Neural crest cell (in vitro differentiated cells): ENCODE results near the gene GBE1. TPM values are rescaled to one million over a fixed set of nuclear protein-coding genes. Genes with fewer than 3 reads are reported as not detected.

Experiments
- DNase-seq: peaks from one replicate; pipeline ENCODE4 v3.0.0; 2021; ENCODE audit warnings: low read depth, mixed read lengths, low spot score
- H3K27ac Mint-ChIP-seq: one replicate; pipeline ENCODE4 v1.8.0; 2021; ENCODE audit warnings: mild to moderate bottlenecking, mixed read lengths; ENCODE audit not compliant: unreplicated experiment
- H3K27me3 Mint-ChIP-seq: 2 replicates; pipeline ENCODE4 v1.8.0; 2021; ENCODE audit warnings: low read depth, mild to moderate bottlenecking, mixed read lengths
- H3K36me3 Mint-ChIP-seq: 2 replicates; pipeline ENCODE4 v1.8.0; 2021; ENCODE audit warnings: low read depth, mild to moderate bottlenecking, mixed read lengths
- H3K4me1 Mint-ChIP-seq: 2 replicates; pipeline ENCODE4 v1.8.0; 2021; ENCODE audit warnings: mixed read lengths
- H3K4me3 Mint-ChIP-seq: one replicate; pipeline ENCODE4 v1.8.0; 2021; ENCODE audit warnings: mild to moderate bottlenecking, mixed read lengths
- H3K9me3 Mint-ChIP-seq: 2 replicates; pipeline ENCODE4 v1.8.0; 2021; ENCODE audit warnings: mixed read lengths
- total RNA-seq: library from RNA; stranded (reverse); gene quantifications from 2 replicates; pipeline ENCODE4 v1.2.1, GENCODE V29; 2021
- TF ChIP-seq, protein P1 (sequence below): fragments of 200-600 bp; sonication (generic); conservative IDR thresholded peaks from 2 replicates; pipeline ENCODE4 v1.5.0; 2021; ENCODE audit warnings: antibody characterized with exemption, mild to moderate bottlenecking

The GBE1 gene
- total RNA-seq, 1 donor from 2014 or later = 16.8 TPM

DNA sequence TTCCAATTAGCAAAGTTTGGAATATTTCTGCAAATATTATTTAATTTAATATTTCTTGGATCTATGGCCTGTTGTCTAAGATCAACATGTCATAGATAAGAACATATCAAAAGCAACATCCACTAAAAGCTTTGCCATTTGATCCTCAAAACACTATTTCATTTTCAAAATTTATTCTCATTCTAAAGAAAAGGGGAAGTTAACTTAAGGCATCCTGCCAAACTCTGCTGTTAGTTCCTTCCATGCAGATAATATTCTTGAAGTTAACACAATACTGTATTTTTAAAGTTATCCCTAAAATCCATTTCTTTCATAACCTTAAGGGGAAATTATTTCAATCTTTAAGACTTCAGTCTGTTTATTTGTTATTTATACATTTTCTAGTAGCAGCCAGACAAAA, 28.2 kb upstream of the GBE1 start:
- Mint-ChIP-seq H3K4me1 (no peaks in the 10 kb centered on the region), H3K36me3 (no peaks in the 10 kb centered on the region), H3K4me3 (no peak overlapping the region), H3K27me3 (no peaks in the 10 kb centered on the region), H3K27ac (no peak overlapping the region), H3K9me3 (peaks cover under 1% of the 10 kb centered on the region)
- DNase-seq = no peak
- TF ChIP-seq, protein P1, sequence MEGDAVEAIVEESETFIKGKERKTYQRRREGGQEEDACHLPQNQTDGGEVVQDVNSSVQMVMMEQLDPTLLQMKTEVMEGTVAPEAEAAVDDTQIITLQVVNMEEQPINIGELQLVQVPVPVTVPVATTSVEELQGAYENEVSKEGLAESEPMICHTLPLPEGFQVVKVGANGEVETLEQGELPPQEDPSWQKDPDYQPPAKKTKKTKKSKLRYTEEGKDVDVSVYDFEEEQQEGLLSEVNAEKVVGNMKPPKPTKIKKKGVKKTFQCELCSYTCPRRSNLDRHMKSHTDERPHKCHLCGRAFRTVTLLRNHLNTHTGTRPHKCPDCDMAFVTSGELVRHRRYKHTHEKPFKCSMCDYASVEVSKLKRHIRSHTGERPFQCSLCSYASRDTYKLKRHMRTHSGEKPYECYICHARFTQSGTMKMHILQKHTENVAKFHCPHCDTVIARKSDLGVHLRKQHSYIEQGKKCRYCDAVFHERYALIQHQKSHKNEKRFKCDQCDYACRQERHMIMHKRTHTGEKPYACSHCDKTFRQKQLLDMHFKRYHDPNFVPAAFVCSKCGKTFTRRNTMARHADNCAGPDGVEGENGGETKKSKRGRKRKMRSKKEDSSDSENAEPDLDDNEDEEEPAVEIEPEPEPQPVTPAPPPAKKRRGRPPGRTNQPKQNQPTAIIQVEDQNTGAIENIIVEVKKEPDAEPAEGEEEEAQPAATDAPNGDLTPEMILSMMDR = no peak

DNA sequence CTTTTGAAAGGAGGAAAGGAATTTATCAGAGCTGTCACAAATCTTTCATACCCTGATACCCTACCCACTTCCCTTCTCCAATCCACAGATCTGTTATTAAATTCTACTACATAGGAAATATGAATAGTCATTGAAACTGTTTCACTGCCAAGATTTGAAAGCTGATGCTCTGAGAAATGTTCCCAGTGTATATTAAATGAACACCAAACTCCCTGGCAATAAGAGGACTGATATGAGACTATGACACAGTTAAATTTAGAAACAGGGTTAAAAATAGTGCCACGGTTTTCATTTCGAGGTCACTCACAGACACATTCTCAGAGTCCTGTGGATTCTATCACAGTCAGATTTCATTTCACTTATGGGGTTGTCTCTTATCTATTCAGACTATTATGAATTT, 27.2 kb upstream of the GBE1 start:
- Mint-ChIP-seq H3K27ac (no peak overlapping the region), H3K9me3 (peaks cover 2% of the 10 kb centered on the region), H3K4me3 (no peak overlapping the region), H3K36me3 (peaks cover 3% of the 10 kb centered on the region), H3K4me1 (no peaks in the 10 kb centered on the region), H3K27me3 (no peaks in the 10 kb centered on the region)
- TF ChIP-seq, protein P1 = no peak
- DNase-seq = no peak

DNA sequence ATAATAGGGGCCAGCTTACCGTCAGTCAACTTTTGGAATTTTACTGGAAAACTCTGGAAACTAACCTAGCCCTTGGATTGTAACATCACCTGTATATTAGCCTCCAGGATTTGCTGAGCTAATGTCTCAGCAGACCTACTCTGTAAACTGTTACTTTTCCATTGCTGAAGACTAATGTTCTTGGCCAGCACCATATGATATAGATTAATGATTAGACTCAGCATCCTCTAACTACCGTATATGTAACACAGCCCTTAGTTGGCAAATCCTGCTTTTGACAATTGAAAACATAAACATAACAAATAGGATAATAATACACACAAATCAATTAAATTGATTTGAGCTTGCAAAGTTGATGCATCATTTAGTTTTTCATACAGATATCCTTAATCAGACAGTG, 26.6 kb upstream of the GBE1 start:
- peaks cover 3% of the 10 kb centered on the region for H3K36me3 Mint-ChIP-seq
- TF ChIP-seq, protein P1 = no peak
- no peaks in the 10 kb centered on the region for H3K27me3 Mint-ChIP-seq

DNA sequence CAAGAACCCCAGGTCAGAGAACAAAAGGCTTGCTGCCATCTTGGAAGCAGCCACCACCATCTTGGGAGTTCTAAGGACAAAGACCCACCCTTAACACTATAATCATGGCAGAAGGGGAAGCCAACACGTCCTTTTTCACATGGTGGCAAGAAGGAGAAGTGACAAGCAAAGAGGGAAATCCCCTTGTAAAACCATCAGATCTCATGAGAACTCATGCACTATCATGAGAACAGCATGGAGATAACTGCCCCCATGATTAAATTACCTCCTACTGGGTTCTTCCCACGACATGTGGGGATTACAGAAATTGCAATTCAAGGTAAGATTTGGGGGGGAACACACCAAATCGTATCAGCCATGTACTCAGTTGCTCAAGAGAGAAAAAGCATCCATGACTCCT, 21.1 kb upstream of the GBE1 start:
- no peak for DNase-seq
- Mint-ChIP-seq H3K4me1 (no peaks in the 10 kb centered on the region), H3K9me3 (peaks cover 19% of the 10 kb centered on the region), H3K27ac (no peak overlapping the region), H3K4me3 (no peak overlapping the region), H3K27me3 (no peaks in the 10 kb centered on the region), H3K36me3 (peaks cover 12% of the 10 kb centered on the region)
- TF ChIP-seq, protein P1 = no peak

More for the DNA sequence above, 26.6 kb upstream of the GBE1 start:
- H3K4me3 Mint-ChIP-seq = no peak overlapping the region
- H3K27ac Mint-ChIP-seq = no peak overlapping the region
- H3K9me3 Mint-ChIP-seq = peaks cover 3% of the 10 kb centered on the region
- no peak for DNase-seq
- H3K4me1 Mint-ChIP-seq = no peaks in the 10 kb centered on the region

DNA sequence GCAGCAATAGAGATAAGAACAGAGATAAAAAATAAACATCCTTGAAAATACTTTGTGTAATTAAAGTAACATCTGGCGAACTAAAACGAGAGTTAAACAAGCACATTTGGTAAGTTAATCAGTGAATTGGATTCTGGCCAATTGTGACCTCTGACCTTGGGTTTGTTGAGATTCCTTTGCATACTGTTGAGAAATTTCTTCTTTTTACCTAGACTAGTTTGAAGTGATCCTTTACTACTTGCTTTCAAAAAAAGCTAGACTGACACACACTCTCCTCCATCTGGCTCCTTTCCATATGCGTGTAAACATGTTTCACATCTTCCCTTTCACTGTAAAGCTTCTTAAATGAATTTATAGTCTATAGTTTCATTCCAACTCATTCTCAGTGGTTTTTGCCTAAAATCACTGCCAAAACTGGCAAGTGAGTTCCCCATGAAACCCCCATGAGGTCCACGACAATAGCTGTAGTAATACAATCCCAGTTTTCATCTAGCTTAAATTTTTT, 17.3 kb upstream of the GBE1 start:
- H3K4me3 Mint-ChIP-seq = no peak overlapping the region
- H3K27ac Mint-ChIP-seq = no peak overlapping the region
- peaks cover 10% of the 10 kb centered on the region for H3K36me3 Mint-ChIP-seq
- H3K4me1 Mint-ChIP-seq = peaks cover 4% of the 10 kb centered on the region
- no peaks in the 10 kb centered on the region for H3K27me3 Mint-ChIP-seq
- no peak for DNase-seq
- peaks cover 22% of the 10 kb centered on the region for H3K9me3 Mint-ChIP-seq
- TF ChIP-seq, protein P1 = no peak
